Renal cortical epithelial cell (primary cell): ENCODE measurements around the gene MBTPS2. TPM values are rescaled to one million over a fixed set of nuclear protein-coding genes. Genes with fewer than 3 reads are reported as not detected.

ENCODE experiments used
- DNase-seq: peaks from one replicate; pipeline ENCODE4 v3.0.0-alpha.2; 2011; ENCODE audit warnings: low read depth
- total RNA-seq: library from RNA; depleted of rRNA; stranded (reverse); fragments of >200 nt; gene quantifications from 2 replicates; pipeline ENCODE4 v1.2.3, GENCODE V29; 2014

The MBTPS2 gene
- total RNA-seq, 1 donor from 2014 or later: 17.9 TPM

- DNase-seq: no peak
Measured at GRCh38 chrX:21934414-21934813, 95.0 kb downstream of the MBTPS2 start.

Other genes with a start within 250 kb of the MBTPS2 start
- not detected in 2 replicates for gene KLHL34, start 181.3 kb upstream of the MBTPS2 start, total RNA-seq
- not detected in 2 replicates for gene SMPX, start 81.5 kb upstream of the MBTPS2 start, total RNA-seq
- 0.69 and 5.4 TPM in 2 replicates for gene YY2, start 16.4 kb downstream of the MBTPS2 start, total RNA-seq
- 341 and 398 TPM in 2 replicates for gene SMS, start 101.1 kb downstream of the MBTPS2 start, total RNA-seq
- gene PHEX, start 192.7 kb downstream of the MBTPS2 start, total RNA-seq: 0.35 and 1.0 TPM in 2 replicates